ENCODE data around the gene SNRPB.

The SNRPB gene

DNA sequence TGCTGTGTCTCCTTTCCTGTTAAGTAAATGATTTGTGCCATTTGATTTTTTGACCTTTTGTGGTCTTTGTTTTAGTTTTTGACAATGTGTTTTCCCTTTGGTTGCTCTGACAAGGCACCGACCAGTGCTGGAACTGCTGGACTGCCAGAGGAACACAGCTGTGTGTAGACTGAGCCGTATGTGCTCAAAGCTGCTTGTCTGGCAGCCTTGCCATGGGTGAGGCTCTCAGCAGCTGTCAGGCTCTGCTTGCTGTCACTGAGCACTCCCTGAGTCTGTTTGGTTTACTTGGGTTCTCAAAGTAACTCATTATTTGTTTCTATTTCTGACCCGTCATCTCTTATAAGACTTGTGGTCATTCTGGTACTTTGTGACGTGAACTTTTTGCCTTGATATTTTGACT is 15.1 kb upstream of the SNRPB start:
- H3K4me3 ChIP-seq (ENCODE audit: low read length), result no peak overlapping the region
- TF ChIP-seq ZNF274 (IDR thresholded peaks at IDR 0.05; ENCODE audit: low read depth, low read length), result no peak

DNA sequence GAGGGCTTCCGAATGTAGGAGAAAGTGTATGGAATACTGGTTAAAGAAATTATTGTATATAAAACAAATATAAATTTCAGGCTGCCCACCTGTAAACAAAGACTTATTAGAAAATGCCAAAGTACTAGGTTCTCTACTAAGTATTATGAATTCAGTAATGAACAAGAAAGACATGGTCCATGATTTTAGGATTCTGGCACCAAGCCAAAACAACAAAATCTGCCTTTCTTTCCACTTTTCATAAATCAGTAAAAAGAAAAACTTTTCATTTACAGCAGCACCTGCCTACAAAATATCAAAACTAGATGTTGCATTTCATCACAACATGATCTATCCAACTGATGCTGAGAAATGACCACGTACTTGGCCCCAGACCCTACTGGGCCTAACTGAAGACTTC is 14.5 kb upstream of the SNRPB start:
- TF ChIP-seq ZNF274 (IDR thresholded peaks at IDR 0.05; ENCODE audit: low read depth, low read length), result no peak
- H3K4me3 ChIP-seq (ENCODE audit: low read length), result no peak overlapping the region

- no peak overlapping the region for H3K4me3 ChIP-seq (ENCODE audit: low read length)
- TF ChIP-seq ZNF274 (IDR thresholded peaks at IDR 0.05; ENCODE audit: low read depth, low read length), result no peak
Observed at GRCh38 chr20:2483504-2483903, 12.9 kb upstream of the SNRPB start.

GRCh38 chr20:2480381-2480780 is 9.8 kb upstream of the SNRPB start:
- no peak overlapping the region for H3K4me3 ChIP-seq (ENCODE audit: low read length)
- TF ChIP-seq ZNF274 (IDR thresholded peaks at IDR 0.05; ENCODE audit: low read depth, low read length), result no peak

GRCh38 chr20:2476742-2477615 is 6.4 kb upstream of the SNRPB start:
- H3K4me3 ChIP-seq (ENCODE audit: low read length), result no peak overlapping the region
- TF ChIP-seq ZNF274 (IDR thresholded peaks at IDR 0.05; ENCODE audit: low read depth, low read length), result no peak

- H3K4me3 ChIP-seq (ENCODE audit: low read length), result no peak overlapping the region
- TF ChIP-seq ZNF274 (IDR thresholded peaks at IDR 0.05; ENCODE audit: low read depth, low read length), result no peak
Observed at GRCh38 chr20:2475850-2476741, 5.5 kb upstream of the SNRPB start.

DNA sequence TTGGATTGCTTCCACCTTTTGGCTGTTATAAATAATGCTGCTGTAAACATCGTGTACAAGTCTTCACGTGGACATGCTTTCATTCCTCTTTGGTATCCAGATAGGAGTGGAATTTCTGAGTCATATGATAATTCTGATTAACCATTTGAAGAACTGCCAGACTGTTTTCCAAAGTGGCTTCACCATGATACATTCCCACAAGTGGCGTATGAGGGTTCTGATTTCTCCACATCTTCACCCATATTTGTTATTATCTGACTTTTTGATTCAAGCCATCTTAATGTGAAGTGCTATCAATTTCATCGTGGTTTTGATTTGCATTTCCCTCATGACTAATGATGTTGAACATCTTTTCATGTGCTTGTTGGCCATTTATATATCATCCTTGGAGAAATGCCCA is 2.9 kb upstream of the SNRPB start:
- no peak overlapping the region for H3K4me3 ChIP-seq (ENCODE audit: low read length)
- TF ChIP-seq ZNF274 (IDR thresholded peaks at IDR 0.05; ENCODE audit: low read depth, low read length), result no peak

- TF ChIP-seq ZNF274 (IDR thresholded peaks at IDR 0.05; ENCODE audit: low read depth, low read length), result no peak
- H3K4me3 ChIP-seq (ENCODE audit: low read length), result peak overlapping the region; percentile 87
Observed at GRCh38 chr20:2469991-2470422, 582 bp downstream of the SNRPB start.

DNA sequence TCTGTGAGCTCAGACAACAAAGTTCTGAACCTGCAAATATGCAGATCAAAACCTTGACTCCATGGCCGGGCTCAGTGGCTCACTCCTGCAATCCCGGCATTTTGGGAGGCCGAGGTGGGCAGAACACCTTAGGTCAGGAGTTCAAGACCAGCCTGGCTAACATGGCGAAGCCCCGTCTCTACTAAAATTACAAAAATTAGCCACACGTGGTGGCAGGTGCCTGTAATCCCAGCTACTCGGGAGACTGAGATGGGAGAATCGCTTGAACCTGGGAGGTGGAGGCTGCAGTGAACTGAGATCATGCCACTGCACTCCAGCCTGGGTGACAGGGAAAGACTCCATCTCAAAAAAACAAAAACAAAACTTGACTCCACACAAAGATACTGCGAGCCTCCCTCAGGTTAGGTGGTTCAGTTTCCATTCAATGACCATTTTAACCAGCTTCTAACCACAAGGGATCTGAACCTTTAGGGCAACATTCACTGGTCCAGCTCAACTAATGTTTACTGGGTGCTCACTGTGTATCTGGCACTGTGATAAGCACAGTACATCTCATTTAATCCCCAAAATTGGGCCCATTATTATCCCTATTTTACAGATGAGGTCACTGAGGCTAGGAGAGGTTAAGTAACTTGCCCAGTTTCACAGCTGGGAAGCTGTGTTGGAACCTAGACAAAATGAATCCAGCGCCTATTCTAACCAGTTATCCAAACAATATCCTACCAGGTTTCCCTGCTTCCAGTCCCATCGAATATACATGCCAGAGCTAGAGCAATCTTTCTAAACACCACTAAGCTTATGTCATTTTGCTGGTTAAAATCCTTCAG is 1.8 kb downstream of the SNRPB start:
- TF ChIP-seq ZNF274 (IDR thresholded peaks at IDR 0.05; ENCODE audit: low read depth, low read length), result no peak
- H3K4me3 ChIP-seq (ENCODE audit: low read length), result peak overlapping the region; percentile 87

GRCh38 chr20:2467412-2467811 is 3.2 kb downstream of the SNRPB start:
- no peak overlapping the region for H3K4me3 ChIP-seq (ENCODE audit: low read length)
- TF ChIP-seq ZNF274 (IDR thresholded peaks at IDR 0.05; ENCODE audit: low read depth, low read length), result no peak

DNA sequence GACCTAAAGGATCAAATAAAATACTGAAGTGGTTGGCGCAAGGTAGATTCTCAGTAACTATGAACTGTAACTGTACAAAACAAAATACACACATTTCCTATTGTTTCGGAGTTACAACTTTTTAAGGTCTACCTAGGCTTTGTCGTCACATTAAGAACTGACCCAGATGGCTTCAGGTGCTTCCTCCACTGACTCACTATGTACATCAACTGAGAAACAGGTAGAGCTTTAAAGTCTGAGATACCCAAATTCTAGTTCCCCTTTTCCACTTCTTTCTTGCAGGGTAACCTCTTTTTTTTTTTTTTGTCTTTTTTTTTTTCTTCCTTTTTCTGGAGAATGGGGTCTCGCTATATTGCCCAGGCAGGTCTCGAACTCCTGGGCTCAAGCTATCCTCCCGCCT is 5.5 kb downstream of the SNRPB start:
- TF ChIP-seq ZNF274 (IDR thresholded peaks at IDR 0.05; ENCODE audit: low read depth, low read length), result no peak
- H3K4me3 ChIP-seq (ENCODE audit: low read length), result no peak overlapping the region

GRCh38 chr20:2463616-2464365 is 6.8 kb downstream of the SNRPB start:
- TF ChIP-seq ZNF274 (IDR thresholded peaks at IDR 0.05; ENCODE audit: low read depth, low read length), result no peak
- no peak overlapping the region for H3K4me3 ChIP-seq (ENCODE audit: low read length)

GRCh38 chr20:2462484-2462883 is 8.1 kb downstream of the SNRPB start:
- no peak for TF ChIP-seq ZNF274 (IDR thresholded peaks at IDR 0.05; ENCODE audit: low read depth, low read length)
- no peak overlapping the region for H3K4me3 ChIP-seq (ENCODE audit: low read length)

Data from GM08714 (cell line).